ENCODE data around the gene PFDN1.

PFDN1 gene

DNA sequence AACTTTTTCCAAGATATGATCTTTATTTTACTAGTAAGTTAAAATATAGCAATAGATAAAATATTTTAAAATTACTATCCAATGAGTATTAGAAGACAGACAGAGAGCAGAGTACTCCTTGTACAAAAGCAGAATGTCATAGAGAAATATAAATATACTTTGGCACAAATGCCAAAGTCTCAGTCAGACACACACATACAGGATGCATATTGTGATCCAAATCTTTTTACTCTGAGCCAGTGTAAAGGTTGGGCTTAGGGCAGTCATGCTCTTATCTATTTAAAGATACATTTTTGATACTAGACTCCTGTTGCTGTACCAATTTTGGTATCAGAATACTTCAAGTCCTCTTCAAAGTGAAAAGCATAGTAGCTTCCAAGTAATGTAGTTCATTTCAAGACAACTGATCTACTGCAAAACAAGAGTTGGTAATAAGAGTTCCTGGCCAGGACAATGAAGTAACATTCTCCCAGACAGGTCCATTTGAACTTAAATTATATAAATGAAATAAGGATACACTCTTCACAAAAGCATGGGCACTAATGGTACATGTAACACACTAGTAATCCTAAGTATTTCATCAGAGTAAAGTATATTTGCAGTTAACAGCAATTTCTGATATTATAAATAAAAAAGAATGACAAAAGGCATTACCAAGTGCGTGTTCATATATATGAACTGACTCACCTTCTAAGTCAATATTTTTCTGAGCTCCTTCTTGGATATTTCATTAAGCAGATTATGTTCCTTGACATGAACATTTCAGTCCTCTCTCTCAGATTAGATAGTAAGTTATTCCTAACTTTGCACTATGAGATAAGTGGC, 10.5 kb downstream of the PFDN1 start:
- no peak overlapping the region for H3K27ac ChIP-seq
- TF ChIP-seq, protein P1, sequence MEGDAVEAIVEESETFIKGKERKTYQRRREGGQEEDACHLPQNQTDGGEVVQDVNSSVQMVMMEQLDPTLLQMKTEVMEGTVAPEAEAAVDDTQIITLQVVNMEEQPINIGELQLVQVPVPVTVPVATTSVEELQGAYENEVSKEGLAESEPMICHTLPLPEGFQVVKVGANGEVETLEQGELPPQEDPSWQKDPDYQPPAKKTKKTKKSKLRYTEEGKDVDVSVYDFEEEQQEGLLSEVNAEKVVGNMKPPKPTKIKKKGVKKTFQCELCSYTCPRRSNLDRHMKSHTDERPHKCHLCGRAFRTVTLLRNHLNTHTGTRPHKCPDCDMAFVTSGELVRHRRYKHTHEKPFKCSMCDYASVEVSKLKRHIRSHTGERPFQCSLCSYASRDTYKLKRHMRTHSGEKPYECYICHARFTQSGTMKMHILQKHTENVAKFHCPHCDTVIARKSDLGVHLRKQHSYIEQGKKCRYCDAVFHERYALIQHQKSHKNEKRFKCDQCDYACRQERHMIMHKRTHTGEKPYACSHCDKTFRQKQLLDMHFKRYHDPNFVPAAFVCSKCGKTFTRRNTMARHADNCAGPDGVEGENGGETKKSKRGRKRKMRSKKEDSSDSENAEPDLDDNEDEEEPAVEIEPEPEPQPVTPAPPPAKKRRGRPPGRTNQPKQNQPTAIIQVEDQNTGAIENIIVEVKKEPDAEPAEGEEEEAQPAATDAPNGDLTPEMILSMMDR (IDR thresholded peaks at IDR 0.05) = no peak
- no peak for TF ChIP-seq ZFX (IDR thresholded peaks at IDR 0.05; ENCODE audit: borderline replicate concordance)

DNA sequence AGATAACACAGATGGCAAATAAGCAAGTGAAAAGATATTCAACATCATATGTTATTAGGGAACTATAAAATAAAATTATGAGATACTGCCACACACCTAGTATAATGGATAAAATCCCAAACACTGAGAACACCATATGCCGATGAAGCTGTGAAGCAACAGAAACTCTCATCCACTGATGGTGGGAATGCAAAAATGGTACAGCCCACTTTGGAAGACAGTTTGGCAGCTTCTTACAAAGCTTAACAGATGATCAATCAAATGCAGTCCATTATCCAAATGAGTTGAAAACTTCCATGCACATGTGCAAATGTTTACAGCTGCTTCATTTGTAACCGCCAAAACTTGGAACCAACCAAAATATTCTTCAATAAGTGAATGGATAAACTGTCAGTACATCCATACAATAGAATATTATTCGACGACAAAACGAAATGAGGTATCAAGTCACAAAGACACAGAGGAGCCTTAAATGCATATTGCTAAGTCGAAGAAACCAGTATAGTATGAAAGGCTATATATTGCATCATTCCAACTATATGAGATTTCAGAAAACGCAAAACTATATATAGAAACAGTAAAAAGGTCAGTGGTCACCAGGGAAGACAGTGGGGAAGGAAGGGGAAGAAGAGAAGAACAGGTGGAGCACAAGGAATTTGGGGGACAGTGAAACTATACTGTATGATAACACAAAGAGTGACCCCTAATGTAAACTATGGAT, 14.9 kb downstream of the PFDN1 start:
- TF ChIP-seq, protein P1 (IDR thresholded peaks at IDR 0.05) = no peak
- no peak for TF ChIP-seq ZFX (IDR thresholded peaks at IDR 0.05; ENCODE audit: borderline replicate concordance)
- H3K27ac ChIP-seq = no peak overlapping the region

DNA sequence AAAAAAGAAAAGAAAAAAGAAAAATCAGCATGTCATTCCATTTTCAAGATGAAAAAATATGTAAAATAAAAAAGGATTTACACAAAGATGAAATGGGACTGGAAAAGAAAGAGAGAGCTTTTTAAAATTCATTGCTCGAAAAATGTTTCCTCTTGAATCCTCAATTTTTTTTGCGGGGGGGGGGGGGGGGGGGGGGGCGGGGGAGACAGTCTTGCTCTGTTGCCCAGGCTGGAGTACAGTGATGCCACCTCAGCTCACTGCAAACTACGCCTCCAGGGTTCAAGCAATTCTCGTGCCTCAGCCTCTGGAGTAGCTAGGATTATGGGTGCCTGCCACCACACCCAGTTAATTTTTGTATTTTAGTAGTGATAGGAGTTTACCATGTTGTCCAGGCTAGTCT, 16.5 kb downstream of the PFDN1 start:
- H3K27ac ChIP-seq = no peak overlapping the region
- TF ChIP-seq ZFX (IDR thresholded peaks at IDR 0.05; ENCODE audit: borderline replicate concordance) = no peak

DNA sequence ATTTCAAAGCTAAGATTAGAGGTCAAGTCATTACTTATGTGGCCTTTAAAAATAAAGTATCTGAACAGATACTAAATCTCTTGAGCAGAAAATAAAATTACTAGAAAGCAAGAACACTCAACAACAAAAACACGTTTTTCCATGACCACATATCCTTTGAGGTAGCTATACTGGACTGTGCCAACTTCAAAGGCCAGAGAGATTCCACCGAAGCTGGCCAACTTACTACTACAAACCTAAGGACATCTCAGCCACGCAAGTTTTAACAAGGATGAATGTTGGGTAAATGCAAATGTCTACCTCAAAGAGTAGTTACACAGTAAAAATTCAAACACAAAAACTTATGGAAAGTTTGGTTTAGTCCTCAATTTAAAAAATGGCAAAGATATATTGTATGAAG, 18.9 kb downstream of the PFDN1 start:
- no peak overlapping the region for H3K27ac ChIP-seq
- no peak for TF ChIP-seq ZFX (IDR thresholded peaks at IDR 0.05; ENCODE audit: borderline replicate concordance)
- TF ChIP-seq, protein P1 (IDR thresholded peaks at IDR 0.05) = no peak

DNA sequence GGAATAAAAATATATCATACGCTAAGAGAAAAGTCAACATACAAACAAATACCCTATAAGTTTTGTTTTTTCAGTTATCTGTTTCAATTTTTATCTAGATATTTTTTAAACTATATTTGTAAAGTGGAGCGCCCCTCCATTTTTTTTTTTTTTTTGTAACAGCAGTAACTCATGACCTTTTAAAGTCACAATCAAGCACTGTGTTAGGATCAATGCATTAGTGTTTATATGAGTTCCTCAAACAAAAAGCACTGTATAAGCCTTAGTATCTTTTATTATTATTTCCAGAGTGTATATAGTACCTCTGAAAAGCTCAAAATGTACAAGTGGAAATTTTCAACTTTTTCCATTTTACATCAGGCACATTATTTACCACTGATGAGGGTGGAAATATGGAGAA, 20.6 kb downstream of the PFDN1 start:
- TF ChIP-seq, protein P1 (IDR thresholded peaks at IDR 0.05) = no peak
- no peak for TF ChIP-seq ZFX (IDR thresholded peaks at IDR 0.05; ENCODE audit: borderline replicate concordance)
- no peak overlapping the region for H3K27ac ChIP-seq

DNA sequence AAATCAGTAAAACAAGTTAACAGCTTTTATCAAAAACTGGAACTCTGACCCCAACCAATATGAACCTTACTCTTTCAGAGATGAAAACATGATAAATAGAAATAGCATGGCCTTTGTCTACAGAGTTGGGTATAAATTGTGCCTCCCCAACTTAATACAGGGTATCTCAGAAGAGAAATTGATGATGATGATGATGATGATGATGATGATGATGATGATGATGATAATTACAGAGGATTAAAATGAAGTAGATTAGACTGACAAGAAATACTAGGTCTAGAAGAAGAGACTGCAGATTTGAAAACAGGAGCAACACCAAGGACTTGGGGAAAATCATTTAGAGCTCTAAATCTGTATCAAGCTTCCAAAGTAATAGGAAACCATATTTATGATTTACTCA, 27.1 kb downstream of the PFDN1 start:
- H3K27ac ChIP-seq = no peak overlapping the region
- no peak for TF ChIP-seq ZFX (IDR thresholded peaks at IDR 0.05; ENCODE audit: borderline replicate concordance)
- TF ChIP-seq, protein P1 (IDR thresholded peaks at IDR 0.05) = no peak

DNA sequence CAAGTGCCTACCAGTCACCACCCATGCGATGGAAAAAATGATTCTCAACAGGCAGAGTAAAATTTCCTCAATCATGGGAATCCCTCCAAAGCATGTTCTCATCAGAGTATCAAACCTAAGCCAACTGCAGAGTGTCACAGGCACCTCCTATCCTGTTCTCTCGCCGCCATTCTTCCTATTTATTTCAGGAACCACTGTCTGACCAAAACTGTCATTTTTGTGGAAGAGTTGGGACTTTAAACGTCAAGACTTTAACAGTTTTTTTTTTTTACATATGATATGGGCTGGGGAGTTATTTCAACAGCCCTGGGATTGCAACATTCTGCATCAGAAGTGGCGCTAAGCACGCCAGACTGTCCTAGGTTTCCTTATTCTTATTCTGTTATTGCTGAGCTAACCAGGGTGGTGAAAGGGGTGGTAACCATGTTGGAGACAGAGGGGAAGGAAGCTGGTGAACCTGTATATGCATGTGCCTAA, 29.5 kb downstream of the PFDN1 start:
- no peak overlapping the region for H3K27ac ChIP-seq
- TF ChIP-seq ZFX (IDR thresholded peaks at IDR 0.05; ENCODE audit: borderline replicate concordance) = no peak
- TF ChIP-seq, protein P1 (IDR thresholded peaks at IDR 0.05) = no peak
